ENCODE measurements around the gene KLHL35.
"Not testable (repeated sequence)": the region's sequence is repeated elsewhere in the genome, so short reads cannot be mapped to it uniquely, and the experiment has no call there.

Gene KLHL35

GRCh38 chr11:75387736-75388294 lies 45.2 kb downstream of the KLHL35 start:
- no peak for TF ChIP-seq CTCF (IDR thresholded peaks at IDR 0.05; ENCODE audit: insufficient read depth, low read depth, low read length, missing control alignments)
- H3K4me3 ChIP-seq (ENCODE audit: low read length) = no peak overlapping the region
- DNase-seq (ENCODE audit: low read depth) = no peak

- DNase-seq (ENCODE audit: low read depth) = peak; percentile 51
- H3K4me3 ChIP-seq (ENCODE audit: low read length) = no peak overlapping the region
Observed at GRCh38 chr11:75386942-75387630, 45.9 kb downstream of the KLHL35 start.

GRCh38 chr11:75384438-75385080 lies 48.4 kb downstream of the KLHL35 start:
- no peak overlapping the region for H3K4me3 ChIP-seq (ENCODE audit: low read length)
- peak; percentile 67 for DNase-seq (ENCODE audit: low read depth)
- peak; percentile 95 for TF ChIP-seq CTCF (IDR thresholded peaks at IDR 0.05; ENCODE audit: insufficient read depth, low read depth, low read length, missing control alignments)

More at GRCh38 chr11:75386942-75387630, 45.9 kb downstream of the KLHL35 start:
- no peak for TF ChIP-seq CTCF (IDR thresholded peaks at IDR 0.05; ENCODE audit: insufficient read depth, low read depth, low read length, missing control alignments)

- H3K4me3 ChIP-seq (ENCODE audit: low read length) = no peak overlapping the region
- no peak for DNase-seq (ENCODE audit: low read depth)
- no peak for TF ChIP-seq CTCF (IDR thresholded peaks at IDR 0.05; ENCODE audit: insufficient read depth, low read depth, low read length, missing control alignments)
Observed at GRCh38 chr11:75383246-75383645, 49.8 kb downstream of the KLHL35 start.

GRCh38 chr11:75380716-75381420 lies 52.1 kb downstream of the KLHL35 start:
- DNase-seq (ENCODE audit: low read depth) = peak; percentile 84
- TF ChIP-seq CTCF (IDR thresholded peaks at IDR 0.05; ENCODE audit: insufficient read depth, low read depth, low read length, missing control alignments) = no peak
- no peak overlapping the region for H3K4me3 ChIP-seq (ENCODE audit: low read length)

- no peak overlapping the region for H3K4me3 ChIP-seq (ENCODE audit: low read length)
- TF ChIP-seq CTCF (IDR thresholded peaks at IDR 0.05; ENCODE audit: insufficient read depth, low read depth, low read length, missing control alignments) = no peak
- no peak for DNase-seq (ENCODE audit: low read depth)
Observed at GRCh38 chr11:75380245-75380644, 52.8 kb downstream of the KLHL35 start.

GRCh38 chr11:75378776-75379175 lies 54.2 kb downstream of the KLHL35 start:
- H3K4me3 ChIP-seq (ENCODE audit: low read length); DNase-seq (ENCODE audit: low read depth): not testable (repeated sequence)

Data from epithelial cell of esophagus (primary cell).